GM13977 (cell line): ENCODE data around the gene MRPL2.
"Not testable (repeated sequence)": the region's sequence is repeated elsewhere in the genome, so short reads cannot be mapped to it uniquely, and the experiment has no call there.

Experiments
- DNase-seq: peaks from one replicate; pipeline ENCODE4 v3.0.0; 2012; ENCODE audit warnings: low spot score
- in situ Hi-C: fragments of 300-500 bp; cut with MboI; formaldehyde crosslinking; loops from one replicate; pipeline ENCODE4 v1.12.0; 2022; ENCODE audit warnings: low sequenced_read_pairs, low pct_unique_long_range_greater_than_20kb, mixed read lengths, inconsistent platforms; ENCODE audit not compliant: unreplicated experiment
- TF ChIP-seq, protein P1 (sequence below): IDR thresholded peaks from 2 replicates; pipeline ENCODE4 v1.5.1; 2012; ENCODE audit warnings: mild to moderate bottlenecking, control low read depth; ENCODE audit not compliant: insufficient read depth; ENCODE audit errors: extremely low read depth, missing control alignments

MRPL2 gene

GRCh38 chr6:43082806-43083655 lies 23.8 kb upstream of the MRPL2 start:
- DNase-seq: no peak
- in situ Hi-C loops: no loop called here
- TF ChIP-seq, protein P1, sequence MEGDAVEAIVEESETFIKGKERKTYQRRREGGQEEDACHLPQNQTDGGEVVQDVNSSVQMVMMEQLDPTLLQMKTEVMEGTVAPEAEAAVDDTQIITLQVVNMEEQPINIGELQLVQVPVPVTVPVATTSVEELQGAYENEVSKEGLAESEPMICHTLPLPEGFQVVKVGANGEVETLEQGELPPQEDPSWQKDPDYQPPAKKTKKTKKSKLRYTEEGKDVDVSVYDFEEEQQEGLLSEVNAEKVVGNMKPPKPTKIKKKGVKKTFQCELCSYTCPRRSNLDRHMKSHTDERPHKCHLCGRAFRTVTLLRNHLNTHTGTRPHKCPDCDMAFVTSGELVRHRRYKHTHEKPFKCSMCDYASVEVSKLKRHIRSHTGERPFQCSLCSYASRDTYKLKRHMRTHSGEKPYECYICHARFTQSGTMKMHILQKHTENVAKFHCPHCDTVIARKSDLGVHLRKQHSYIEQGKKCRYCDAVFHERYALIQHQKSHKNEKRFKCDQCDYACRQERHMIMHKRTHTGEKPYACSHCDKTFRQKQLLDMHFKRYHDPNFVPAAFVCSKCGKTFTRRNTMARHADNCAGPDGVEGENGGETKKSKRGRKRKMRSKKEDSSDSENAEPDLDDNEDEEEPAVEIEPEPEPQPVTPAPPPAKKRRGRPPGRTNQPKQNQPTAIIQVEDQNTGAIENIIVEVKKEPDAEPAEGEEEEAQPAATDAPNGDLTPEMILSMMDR: no peak

GRCh38 chr6:43081922-43082321 lies 22.7 kb upstream of the MRPL2 start:
- in situ Hi-C loops, DNase-seq: not testable (repeated sequence)

DNA sequence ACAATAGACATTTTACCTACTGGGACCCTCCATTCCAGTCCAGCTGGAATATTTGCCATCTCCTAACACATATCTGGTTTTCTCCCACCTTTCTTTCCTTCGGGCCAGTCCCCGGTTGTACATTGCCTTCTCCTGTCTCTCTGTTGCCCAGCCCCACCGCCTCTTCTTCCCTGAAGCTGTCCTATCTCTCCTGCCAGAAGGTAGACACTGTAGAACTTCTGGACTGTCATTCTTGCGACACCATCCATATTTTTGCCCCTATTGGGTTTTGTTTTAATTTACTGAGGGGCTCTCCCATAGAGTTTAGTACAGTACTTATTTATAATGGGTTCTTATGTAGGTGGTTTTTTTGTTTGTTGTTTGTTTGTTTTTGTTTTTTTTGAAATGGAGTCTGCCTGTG lies 21.8 kb upstream of the MRPL2 start:
- DNase-seq: no peak
- TF ChIP-seq, protein P1: no peak
- in situ Hi-C loops: no loop called here

DNA sequence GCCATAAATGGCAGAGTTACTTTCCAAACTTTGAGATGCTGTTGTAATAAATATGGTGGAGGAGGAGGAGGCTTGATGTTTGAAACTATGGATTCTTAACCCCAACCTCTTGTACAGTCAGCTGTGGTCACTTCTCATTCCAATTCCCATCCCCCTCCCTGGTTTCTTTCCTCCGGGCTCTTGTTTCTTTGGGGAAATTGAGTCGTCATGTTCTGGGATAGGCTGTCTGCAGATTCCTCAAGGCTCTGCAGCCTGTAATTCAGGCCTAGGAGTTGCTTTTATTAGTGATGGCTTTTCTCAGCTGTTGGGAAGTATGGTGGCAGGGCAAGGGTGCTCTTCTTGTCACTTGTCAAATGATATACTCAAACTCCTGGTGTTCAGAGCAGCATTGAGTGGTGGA lies 19.5 kb upstream of the MRPL2 start:
- DNase-seq: no peak
- TF ChIP-seq, protein P1: no peak
- in situ Hi-C loops: no loop called here

- in situ Hi-C loops: no loop called here
- TF ChIP-seq, protein P1: no peak
Observed at GRCh38 chr6:43077981-43078511, 18.8 kb upstream of the MRPL2 start.

GRCh38 chr6:43077333-43077809 lies 18.1 kb upstream of the MRPL2 start:
- TF ChIP-seq, protein P1: no peak
- in situ Hi-C loops: no loop called here
- DNase-seq: no peak

More at GRCh38 chr6:43077981-43078511, 18.8 kb upstream of the MRPL2 start:
- no peak for DNase-seq

DNA sequence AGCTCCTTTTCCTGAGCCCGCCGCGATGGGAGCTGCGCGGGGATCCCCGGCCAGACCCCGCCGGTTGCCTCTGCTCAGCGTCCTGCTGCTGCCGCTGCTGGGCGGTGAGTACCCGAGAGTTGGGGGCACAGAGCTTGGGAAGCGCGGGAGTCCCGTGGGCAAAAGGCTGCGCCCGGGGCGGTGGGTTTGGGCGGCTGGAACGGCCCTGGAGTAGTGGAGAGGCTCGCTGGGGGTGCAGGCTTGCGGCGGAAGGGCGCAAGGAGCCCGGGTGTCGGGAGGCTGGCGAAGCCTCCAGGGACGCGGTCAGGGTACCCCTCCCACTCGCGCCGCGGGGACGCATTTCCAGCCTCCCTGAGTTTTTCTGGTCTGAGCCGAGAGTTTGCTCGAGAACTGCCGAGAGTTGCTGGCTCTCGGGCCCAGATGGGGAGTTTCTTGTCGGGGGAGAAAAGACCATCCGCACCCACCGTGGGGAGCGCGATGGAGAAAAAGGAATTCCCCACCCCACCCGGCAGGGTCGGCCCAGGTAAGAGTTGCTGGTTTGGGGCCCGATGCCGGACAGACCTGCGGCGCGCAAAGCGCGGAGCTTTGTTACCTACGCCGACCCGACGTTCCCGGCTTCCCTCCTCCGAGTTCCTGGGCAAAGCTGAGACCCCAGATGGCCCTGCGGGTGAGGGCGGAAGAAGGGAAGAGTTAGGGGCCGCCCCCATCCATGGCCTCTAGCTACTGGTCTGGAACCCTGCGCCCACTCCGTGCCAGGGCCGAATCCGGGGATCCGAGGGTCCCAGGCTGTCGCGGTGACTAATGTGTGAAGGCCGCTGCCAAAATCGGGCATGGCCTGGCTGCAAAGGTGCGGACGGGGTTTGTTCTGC lies 17.5 kb upstream of the MRPL2 start:
- TF ChIP-seq, protein P1: no peak
- no peak for DNase-seq
- in situ Hi-C loops: no loop called here
